Muscle of leg (tissue), 11 donors: ENCODE measurements around the gene SELENOT. TPM values are rescaled to one million over a fixed set of nuclear protein-coding genes. Genes with fewer than 3 reads are reported as not detected.

Source experiments
- DNase-seq: peaks from one replicate; pipeline ENCODE4 v3.0.0; 2013
- H3K27ac ChIP-seq: one replicate; pipeline ENCODE4 v1.5.1; 2013; ENCODE audit warnings: mild to moderate bottlenecking, low read length, control low read depth
- H3K27me3 ChIP-seq: one replicate; pipeline ENCODE4 v1.6.1; 2013; ENCODE audit warnings: low read length; ENCODE audit not compliant: control insufficient read depth, insufficient read depth
- H3K36me3 ChIP-seq: one replicate; pipeline ENCODE4 v1.6.1; 2013; ENCODE audit warnings: low read length; ENCODE audit not compliant: control insufficient read depth, insufficient read depth
- H3K4me1 ChIP-seq: one replicate; pipeline ENCODE4 v1.6.1; 2013; ENCODE audit warnings: low read length; ENCODE audit not compliant: control insufficient read depth, insufficient read depth
- H3K4me3 ChIP-seq: one replicate; pipeline ENCODE4 v1.5.1; 2013; ENCODE audit warnings: low read length, control low read depth
- H3K9me3 ChIP-seq: replicated peaks from 2 replicates; pipeline ENCODE4 v1.6.1; 2013; ENCODE audit warnings: low read depth, low read length; ENCODE audit not compliant: control insufficient read depth
- WGBS: methylation state at CpG from one replicate; pipeline ENCODE4 v1.1.5; 2013; ENCODE audit warnings: missing lambda C conversion rate; ENCODE audit not compliant: insufficient coverage; 5-methylcytosine and 5-hydroxymethylcytosine counted together
- polyA plus RNA-seq, 8 donors: library from polyadenylated mRNA; unstranded; fragments of 120-200 nt; gene quantifications; one replicate each; pipeline versions ENCODE4 v1.2.1 to v1.2.3, GENCODE V29; 2013; ENCODE audit warnings: inconsistent platforms in 1 of 8, low replicate concordance in 1 of 8; ENCODE audit not compliant: insufficient read length in 8 of 8, insufficient read depth in 1 of 8
- total RNA-seq: library from RNA; stranded (reverse); fragments of 120-200 nt; gene quantifications from one replicate; pipeline ENCODE4 v1.2.4, GENCODE V29; 2013

Gene SELENOT
- total and polyA plus RNA-seq, 9 donors, result 46.2 to 60.4 (median 49.1) TPM

GRCh38 chr3:150603980-150604319 lies 829 bp downstream of the SELENOT start:
- 0% methylated on average over 6 of the region's 11 CpGs for WGBS
- H3K27ac ChIP-seq, result peak overlapping the region; percentile 100
- H3K27me3 ChIP-seq, result no peaks in the 10 kb centered on the region
- H3K9me3 ChIP-seq, result no peaks in the 10 kb centered on the region
- no peak for DNase-seq
- peak overlapping the region; percentile 86 for H3K4me3 ChIP-seq
- H3K4me1 ChIP-seq, result peaks cover 7% of the 10 kb centered on the region
- H3K36me3 ChIP-seq, result peaks cover 5% of the 10 kb centered on the region

- no peak overlapping the region for H3K27ac ChIP-seq
- H3K36me3 ChIP-seq, result peaks cover 5% of the 10 kb centered on the region
- no peak overlapping the region for H3K4me3 ChIP-seq
- H3K4me1 ChIP-seq, result peaks cover 7% of the 10 kb centered on the region
- no peaks in the 10 kb centered on the region for H3K27me3 ChIP-seq
- no peaks in the 10 kb centered on the region for H3K9me3 ChIP-seq
- peak; percentile 31 for DNase-seq
- WGBS, result 73% methylated on average over 2 of the region's 9 CpGs
Observed at GRCh38 chr3:150605998-150606641, 3.0 kb downstream of the SELENOT start.

DNA sequence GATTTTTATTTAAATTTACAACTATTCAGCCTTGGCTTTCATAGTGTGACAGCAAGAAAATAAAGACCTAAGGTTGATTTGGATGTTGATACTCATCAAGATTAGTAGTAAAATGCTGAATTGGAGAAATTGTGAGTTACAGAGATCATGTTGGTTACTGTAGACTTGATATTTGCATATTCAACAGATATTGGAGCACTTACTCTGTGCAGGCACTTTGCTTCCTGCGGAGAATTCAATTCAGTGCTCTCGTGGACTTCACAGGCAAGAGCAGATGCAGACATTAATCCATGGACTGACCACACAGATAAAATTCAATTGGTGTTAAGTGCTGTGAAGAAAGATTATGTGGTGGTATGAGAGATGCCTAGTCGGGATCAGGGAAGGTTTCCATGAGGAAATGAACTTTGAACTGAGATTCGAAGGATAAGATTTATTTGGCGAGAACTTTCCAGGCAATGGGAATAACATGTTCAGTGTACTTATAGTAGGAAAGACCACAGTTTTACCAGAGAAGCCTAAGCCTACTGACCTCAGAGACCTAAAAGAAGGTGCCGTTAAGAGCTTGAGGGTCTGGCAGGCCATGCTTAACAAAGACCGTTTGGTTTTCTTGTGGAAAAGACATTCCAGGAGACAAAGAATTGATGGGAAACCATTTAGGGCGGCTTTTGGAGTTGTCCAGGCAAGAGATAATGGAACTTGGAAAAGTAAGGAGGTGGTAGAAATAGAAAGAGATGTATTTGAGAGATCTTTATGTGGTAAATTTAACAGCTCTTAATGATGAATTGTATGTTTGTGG lies 4.3 kb downstream of the SELENOT start:
- DNase-seq, result no peak
- Histone ChIP-seq H3K4me1 (peaks cover 2% of the 10 kb centered on the region), H3K9me3 (no peaks in the 10 kb centered on the region), H3K27ac (no peak overlapping the region), H3K27me3 (no peaks in the 10 kb centered on the region), H3K36me3 (peaks cover 11% of the 10 kb centered on the region), H3K4me3 (no peak overlapping the region)
- WGBS, result 66% methylated on average over 6 of the region's 8 CpGs

DNA sequence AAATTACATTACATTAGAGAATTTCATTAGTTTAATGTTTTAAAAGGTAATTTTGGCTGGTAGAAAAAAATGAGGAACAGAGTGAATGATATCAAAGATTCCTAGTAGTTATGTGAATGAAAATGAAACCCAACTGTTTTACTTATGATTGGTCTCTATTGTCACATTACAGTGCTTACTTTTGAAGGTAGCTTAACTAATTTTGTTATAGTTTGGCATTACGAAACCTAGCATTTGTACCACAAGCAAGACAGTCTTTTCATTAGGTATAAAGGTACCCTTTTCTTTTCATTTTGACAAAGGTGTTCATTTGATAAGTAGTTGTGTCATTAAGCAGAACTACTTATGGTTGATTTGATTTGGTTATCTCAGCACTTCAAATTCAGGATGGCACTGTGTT lies 6.9 kb downstream of the SELENOT start:
- peaks cover 13% of the 10 kb centered on the region for H3K36me3 ChIP-seq
- no peak overlapping the region for H3K27ac ChIP-seq
- no peaks in the 10 kb centered on the region for H3K9me3 ChIP-seq
- no peaks in the 10 kb centered on the region for H3K27me3 ChIP-seq
- no peak overlapping the region for H3K4me3 ChIP-seq
- no peak for DNase-seq
- H3K4me1 ChIP-seq, result no peaks in the 10 kb centered on the region
- no CpG with 5 or more reads among the region's 1 CpG for WGBS

- WGBS, result no CpG with 5 or more reads among the region's 1 CpG
- no peaks in the 10 kb centered on the region for H3K27me3 ChIP-seq
- no peak overlapping the region for H3K27ac ChIP-seq
- H3K4me1 ChIP-seq, result no peaks in the 10 kb centered on the region
- peaks cover 13% of the 10 kb centered on the region for H3K36me3 ChIP-seq
- H3K4me3 ChIP-seq, result no peak overlapping the region
- no peaks in the 10 kb centered on the region for H3K9me3 ChIP-seq
- DNase-seq, result no peak
Observed at GRCh38 chr3:150610785-150611184, 7.7 kb downstream of the SELENOT start.

GRCh38 chr3:150611666-150612065 lies 8.5 kb downstream of the SELENOT start:
- Histone ChIP-seq H3K4me3 (no peak overlapping the region), H3K36me3 (peaks cover 11% of the 10 kb centered on the region), H3K9me3 (no peaks in the 10 kb centered on the region), H3K27me3 (no peaks in the 10 kb centered on the region), H3K4me1 (no peaks in the 10 kb centered on the region), H3K27ac (no peak overlapping the region)
- DNase-seq, result no peak
- WGBS, result 95% methylated on average over 28 of the region's 34 CpGs

- no CpG with 5 or more reads among the region's 1 CpG for WGBS
- DNase-seq, result no peak
- H3K9me3 ChIP-seq, result no peaks in the 10 kb centered on the region
- no peak overlapping the region for H3K27ac ChIP-seq
- H3K27me3 ChIP-seq, result no peaks in the 10 kb centered on the region
- no peaks in the 10 kb centered on the region for H3K4me1 ChIP-seq
- H3K4me3 ChIP-seq, result no peak overlapping the region
- peaks cover 10% of the 10 kb centered on the region for H3K36me3 ChIP-seq
Observed at GRCh38 chr3:150612494-150612893, 9.4 kb downstream of the SELENOT start.

DNA sequence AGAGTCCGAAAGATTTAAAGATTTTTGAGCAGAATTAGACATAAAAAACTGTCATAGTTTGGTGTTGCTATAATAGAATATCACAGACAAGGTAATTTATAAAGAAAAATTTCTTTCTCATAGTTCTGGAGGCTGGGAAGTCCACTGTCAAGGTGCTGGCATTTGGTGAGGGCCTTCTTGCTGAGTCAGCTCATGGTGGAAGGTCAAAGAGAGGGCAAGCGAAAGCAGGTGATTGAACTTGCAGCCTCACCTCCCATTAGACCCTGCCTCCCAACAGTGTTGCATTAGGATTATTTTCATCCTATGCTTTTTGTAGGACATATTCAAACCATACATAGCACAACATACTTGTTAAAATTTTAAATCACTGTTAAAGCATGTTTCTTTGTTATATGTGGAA lies 9.9 kb downstream of the SELENOT start:
- no CpG with 5 or more reads among the region's 2 CpGs for WGBS
- no peak overlapping the region for H3K4me3 ChIP-seq
- H3K27ac ChIP-seq, result no peak overlapping the region
- peaks cover 8% of the 10 kb centered on the region for H3K36me3 ChIP-seq
- H3K27me3 ChIP-seq, result no peaks in the 10 kb centered on the region
- H3K4me1 ChIP-seq, result no peaks in the 10 kb centered on the region
- DNase-seq, result no peak
- no peaks in the 10 kb centered on the region for H3K9me3 ChIP-seq

GRCh38 chr3:150613709-150614480 lies 10.8 kb downstream of the SELENOT start:
- no peak for DNase-seq
- Histone ChIP-seq H3K4me3 (no peak overlapping the region), H3K36me3 (peaks cover 14% of the 10 kb centered on the region), H3K27ac (no peak overlapping the region), H3K27me3 (no peaks in the 10 kb centered on the region), H3K4me1 (no peaks in the 10 kb centered on the region), H3K9me3 (no peaks in the 10 kb centered on the region)
- WGBS, result no CpG with 5 or more reads among the region's 2 CpGs

DNA sequence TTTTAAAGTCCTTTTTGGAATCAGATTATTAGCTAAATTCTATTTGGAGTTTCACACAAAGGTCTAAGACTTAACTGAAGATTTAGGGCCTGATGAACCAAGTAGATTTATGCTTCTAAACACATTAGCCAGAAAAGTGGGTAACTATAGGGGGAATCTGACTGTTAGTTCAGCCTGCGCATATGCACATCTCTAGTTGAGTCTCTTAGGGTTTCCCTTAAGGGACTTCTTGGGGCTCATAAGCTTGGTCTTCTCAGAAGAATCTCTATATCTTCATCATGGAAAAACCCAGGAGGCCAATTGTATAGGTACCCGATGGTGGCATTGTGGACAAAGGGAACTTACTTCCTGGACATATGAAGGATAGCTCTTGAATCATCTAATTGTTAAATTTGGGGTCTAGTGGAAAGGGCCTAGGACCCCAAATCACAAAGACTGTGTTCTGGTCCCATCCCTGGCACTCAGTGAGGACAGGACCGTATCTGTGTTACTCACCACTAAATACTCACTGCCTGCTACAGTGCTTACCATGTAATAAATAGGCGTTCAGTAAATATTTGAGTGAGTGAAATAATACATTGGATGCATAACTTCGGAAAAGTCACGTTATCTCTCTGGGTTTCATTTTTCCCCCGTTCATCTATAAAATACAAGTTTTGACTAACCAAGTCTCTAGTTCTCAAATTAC lies 17.0 kb downstream of the SELENOT start:
- no peaks in the 10 kb centered on the region for H3K27me3 ChIP-seq
- peaks cover 6% of the 10 kb centered on the region for H3K36me3 ChIP-seq
- H3K9me3 ChIP-seq, result no peaks in the 10 kb centered on the region
- H3K27ac ChIP-seq, result no peak overlapping the region
- no CpG with 5 or more reads among the region's 7 CpGs for WGBS
- DNase-seq, result no peak
- H3K4me3 ChIP-seq, result no peak overlapping the region
- no peaks in the 10 kb centered on the region for H3K4me1 ChIP-seq
